Stimulated activated CD4-positive, alpha-beta T cell treated with anti-CD3 and anti-CD28 coated beads, TNF-alpha, amount 100 ng/mL, for 4 hours (primary cell): ENCODE data around the gene WNT3.
"Not testable (repeated sequence)": the region's sequence is repeated elsewhere in the genome, so short reads cannot be mapped to it uniquely, and the experiment has no call there.

Experiments used
- DNase-seq, 3 experiments: peaks; one replicate each; pipeline ENCODE4 v3.0.0-alpha.2; 2020; ENCODE audit warnings: low read depth in 3 of 3

WNT3 gene

GRCh38 chr17:46812624-46813318, 5.7 kb downstream of the WNT3 start:
- no peak for DNase-seq

GRCh38 chr17:46811978-46812583, 6.4 kb downstream of the WNT3 start:
- DNase-seq: no peak

GRCh38 chr17:46810837-46811236, 7.7 kb downstream of the WNT3 start:
- no peak for DNase-seq

GRCh38 chr17:46809110-46809571, 9.4 kb downstream of the WNT3 start:
- DNase-seq: no peak

GRCh38 chr17:46805771-46806170, 12.7 kb downstream of the WNT3 start:
- no peak for DNase-seq

DNA sequence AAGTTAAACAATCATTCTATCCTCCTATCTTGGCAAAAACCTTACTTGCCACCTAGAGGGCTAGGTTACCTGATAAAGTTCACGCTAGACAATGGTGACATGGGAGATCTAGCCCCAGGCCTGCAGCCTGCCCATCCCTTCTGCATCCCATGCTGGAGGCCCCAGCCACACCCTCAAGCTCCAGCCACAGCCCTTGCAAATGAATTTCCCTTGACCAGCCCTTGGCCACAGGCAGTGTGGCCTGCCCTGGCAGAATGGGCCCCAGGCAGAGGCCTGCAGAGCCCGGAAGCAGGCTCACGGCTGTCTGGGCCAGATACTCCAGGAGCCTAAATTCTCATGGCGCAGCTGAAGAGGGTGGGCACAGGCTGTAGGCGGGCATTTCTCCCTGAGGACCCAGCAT, 14.9 kb downstream of the WNT3 start:
- DNase-seq: no peak

- no peak for DNase-seq
These were observed 15.7 kb downstream of the WNT3 start for GRCh38 chr17:46802800-46803199.

GRCh38 chr17:46800573-46800972, 17.9 kb downstream of the WNT3 start:
- DNase-seq: no peak

GRCh38 chr17:46796956-46797530, 21.4 kb downstream of the WNT3 start:
- no peak for DNase-seq

GRCh38 chr17:46796524-46796923, 22.0 kb downstream of the WNT3 start:
- DNase-seq: no peak

- no peak for DNase-seq
These were observed 22.4 kb downstream of the WNT3 start for GRCh38 chr17:46796084-46796483.

GRCh38 chr17:46795379-46795952, 23.0 kb downstream of the WNT3 start:
- no peak for DNase-seq

DNA sequence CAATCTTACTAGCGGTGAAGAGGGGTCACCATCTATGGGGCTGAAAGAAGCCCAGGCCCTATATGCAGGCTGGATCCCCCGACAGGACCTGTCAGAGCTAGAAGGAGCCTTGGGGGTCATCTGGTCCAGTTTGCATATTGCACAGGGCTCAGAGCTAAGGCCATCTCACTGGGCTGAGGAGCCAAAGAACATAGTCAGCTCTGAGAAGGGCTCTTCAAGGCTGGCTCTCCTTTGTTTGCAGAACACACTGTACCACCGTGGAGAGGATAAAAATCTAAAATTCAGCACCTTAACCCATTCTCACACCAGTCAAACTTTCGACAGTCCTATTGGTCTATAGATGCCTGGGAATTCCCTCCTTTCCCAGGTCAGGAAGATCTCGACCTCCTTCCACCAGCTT, 24.2 kb downstream of the WNT3 start:
- no peak for DNase-seq

GRCh38 chr17:46793541-46793940, 25.0 kb downstream of the WNT3 start:
- DNase-seq: no peak

DNA sequence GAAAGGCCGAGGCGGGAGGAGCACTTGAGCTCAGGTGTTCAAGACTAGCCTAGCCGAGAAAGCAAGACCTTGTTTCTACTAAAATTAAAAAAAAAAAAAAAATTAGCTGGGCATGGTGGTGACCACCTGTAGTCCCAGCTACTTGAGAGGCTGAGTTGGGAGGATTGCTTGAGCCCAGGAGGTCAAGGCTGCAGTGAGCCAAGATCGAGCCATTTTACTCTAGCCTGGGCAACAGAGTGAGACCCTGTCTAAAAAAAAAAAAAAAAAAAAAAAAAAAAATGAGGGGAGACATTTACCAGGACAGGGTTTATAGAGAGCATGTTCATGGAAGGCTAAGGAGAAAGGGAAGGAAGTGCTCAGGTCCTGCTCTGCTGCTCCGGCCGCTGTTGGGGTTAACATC, 25.5 kb downstream of the WNT3 start:
- not testable (repeated sequence) for DNase-seq

DNA sequence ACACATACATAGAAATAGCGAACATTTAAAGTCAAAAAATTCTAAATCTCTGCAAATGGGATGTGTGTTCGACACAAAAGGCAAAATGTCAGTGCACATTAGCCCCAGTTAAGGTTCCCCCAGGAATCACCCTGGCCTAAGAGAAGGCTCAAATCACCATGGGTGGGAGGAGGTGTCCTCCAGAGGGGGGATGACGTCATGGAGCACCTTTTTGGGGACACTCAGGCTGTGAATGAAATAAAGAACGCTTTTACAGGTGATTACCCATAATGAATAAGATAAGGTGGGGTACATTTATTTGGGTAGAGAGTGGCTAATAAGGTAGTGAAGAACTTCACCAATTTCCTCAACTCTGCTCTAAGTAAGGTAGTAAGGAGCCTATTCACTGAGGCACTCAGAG, 26.4 kb downstream of the WNT3 start:
- DNase-seq: no peak

- DNase-seq: no peak
These were observed 27.0 kb downstream of the WNT3 start for GRCh38 chr17:46791531-46791930.

DNA sequence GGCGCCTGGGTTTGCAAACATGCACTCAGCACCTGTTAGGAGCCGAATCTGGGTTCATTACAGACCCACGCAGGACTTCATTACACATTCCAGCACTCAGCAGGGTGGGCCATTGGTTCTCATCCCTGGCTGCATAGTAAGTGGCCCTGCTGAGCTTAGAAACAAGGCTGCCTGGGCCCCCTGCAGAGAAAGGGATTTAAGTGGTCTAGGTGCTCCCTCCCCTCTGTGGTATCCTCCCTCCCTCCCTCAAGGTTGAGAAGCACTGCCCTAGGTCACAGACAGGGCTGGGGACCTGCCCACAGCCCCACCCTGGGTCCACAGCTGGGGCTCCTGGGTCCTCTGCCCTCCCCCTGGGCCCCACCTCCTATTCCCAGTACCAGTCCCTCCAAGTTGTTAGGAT, 28.3 kb downstream of the WNT3 start:
- DNase-seq: no peak

DNA sequence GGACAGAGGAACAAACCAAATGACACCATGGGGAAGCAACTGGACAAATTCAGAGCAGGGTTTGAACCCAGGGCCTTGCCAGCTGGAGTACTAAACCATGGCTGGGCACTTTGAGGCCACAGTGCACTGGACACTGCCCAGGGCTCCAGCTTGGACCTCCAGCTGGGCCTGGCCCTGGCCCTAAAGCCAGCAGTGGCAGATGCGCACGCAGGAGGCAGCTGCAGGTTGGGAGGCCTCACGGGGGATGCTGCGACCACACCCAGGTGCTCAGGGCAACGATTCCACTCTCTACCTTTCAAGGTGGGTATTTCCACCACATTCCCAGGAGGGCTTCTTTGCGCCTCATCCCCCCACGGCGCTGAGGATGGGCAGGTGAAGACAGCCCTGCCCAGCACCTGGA, 28.9 kb downstream of the WNT3 start:
- no peak for DNase-seq

- no peak for DNase-seq
These were observed 29.7 kb downstream of the WNT3 start for GRCh38 chr17:46788796-46789195.

DNA sequence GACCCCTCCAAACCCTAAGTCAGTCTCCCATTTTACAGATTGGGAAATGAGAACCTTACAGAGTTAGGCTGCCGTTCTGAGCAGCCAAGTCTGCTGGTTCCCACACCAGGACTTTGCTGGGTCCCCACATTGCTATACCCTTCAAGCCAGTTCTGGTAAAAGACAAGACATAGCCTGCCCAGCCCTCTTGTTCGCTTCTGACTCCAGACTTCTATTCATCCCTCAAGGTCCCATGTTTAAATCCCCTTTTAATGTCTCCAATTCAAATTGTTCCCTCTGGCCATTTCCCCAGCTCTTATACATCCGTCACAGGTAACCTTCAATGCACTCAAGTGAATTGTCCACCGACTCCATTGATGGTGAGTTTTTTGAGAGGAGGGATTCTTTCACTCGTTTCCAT, 30.2 kb downstream of the WNT3 start:
- DNase-seq: no peak

- no peak for DNase-seq
These were observed 31.0 kb downstream of the WNT3 start for GRCh38 chr17:46787478-46787877.

DNA sequence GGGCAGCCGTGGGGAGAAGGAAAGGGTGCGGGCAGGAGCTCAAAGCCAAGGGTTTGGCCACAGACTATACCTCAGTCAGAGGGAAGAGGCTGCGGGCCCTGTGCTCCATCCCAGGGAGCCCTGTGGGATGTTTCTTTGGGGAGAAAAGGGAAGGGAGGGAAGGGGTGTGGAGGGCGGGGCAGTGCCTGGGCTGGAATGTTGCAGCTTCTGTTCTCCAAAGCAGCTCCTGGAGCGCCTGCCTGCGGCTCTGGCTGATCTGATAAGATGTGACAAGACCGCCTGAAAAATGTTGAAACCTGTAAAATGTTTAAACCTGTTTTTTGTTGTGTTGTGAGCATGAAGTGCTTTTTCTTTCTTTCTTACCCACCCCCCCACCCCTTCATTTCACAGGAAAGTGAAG, 32.8 kb downstream of the WNT3 start:
- no peak for DNase-seq
